HL-60 (cell line): ENCODE data around the gene EPHX1.

ENCODE experiments used
- GABPA ChIP-seq: IDR thresholded peaks from 2 replicates; pipeline ENCODE4 v1.6.1; 2012; ENCODE audit warnings: low read depth
- POLR2AphosphoS5 ChIP-seq: IDR thresholded peaks from 2 replicates; pipeline ENCODE4 v1.6.1; 2012; ENCODE audit warnings: low read depth
- TF ChIP-seq, protein P1 (sequence below): IDR thresholded peaks from one replicate; pipeline ENCODE4 v1.5.1; 2011; ENCODE audit warnings: low read length, control low read depth, inconsistent platforms; ENCODE audit not compliant: insufficient read depth

DNA sequence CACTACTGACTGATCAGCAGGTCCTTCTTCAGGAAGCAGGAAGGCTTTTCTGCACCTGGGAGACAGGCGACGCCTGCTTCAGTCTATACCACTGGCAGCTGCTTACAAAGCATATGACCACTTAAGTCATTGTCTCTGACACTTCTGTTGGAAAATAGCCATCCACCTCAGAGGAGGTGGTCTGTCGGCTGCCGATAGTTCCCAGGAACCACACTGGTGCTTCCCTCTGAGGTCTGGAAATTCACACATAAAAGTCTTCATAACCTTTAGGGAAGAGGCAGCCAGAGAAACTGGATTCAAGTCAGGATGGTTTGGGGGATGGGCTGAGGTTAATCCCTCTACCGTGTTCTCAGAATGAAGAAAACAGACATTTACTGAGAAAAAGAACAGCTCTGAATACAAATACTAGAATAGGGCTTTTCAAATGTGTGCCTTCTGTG lies 47.9 kb upstream of the EPHX1 start:
- TF ChIP-seq, protein P1, sequence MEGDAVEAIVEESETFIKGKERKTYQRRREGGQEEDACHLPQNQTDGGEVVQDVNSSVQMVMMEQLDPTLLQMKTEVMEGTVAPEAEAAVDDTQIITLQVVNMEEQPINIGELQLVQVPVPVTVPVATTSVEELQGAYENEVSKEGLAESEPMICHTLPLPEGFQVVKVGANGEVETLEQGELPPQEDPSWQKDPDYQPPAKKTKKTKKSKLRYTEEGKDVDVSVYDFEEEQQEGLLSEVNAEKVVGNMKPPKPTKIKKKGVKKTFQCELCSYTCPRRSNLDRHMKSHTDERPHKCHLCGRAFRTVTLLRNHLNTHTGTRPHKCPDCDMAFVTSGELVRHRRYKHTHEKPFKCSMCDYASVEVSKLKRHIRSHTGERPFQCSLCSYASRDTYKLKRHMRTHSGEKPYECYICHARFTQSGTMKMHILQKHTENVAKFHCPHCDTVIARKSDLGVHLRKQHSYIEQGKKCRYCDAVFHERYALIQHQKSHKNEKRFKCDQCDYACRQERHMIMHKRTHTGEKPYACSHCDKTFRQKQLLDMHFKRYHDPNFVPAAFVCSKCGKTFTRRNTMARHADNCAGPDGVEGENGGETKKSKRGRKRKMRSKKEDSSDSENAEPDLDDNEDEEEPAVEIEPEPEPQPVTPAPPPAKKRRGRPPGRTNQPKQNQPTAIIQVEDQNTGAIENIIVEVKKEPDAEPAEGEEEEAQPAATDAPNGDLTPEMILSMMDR = no peak
- no peak for TF ChIP-seq GABPA
- no peak for TF ChIP-seq POLR2AphosphoS5
